Measurements from ENCODE around the gene GLB1L3. TPM values are rescaled to one million over a fixed set of nuclear protein-coding genes. Genes with fewer than 3 reads are reported as not detected.

Gene GLB1L3
- total RNA-seq, 1 experiment from 2014 or later: 0.17 TPM

- peaks cover 6% of the 10 kb centered on the region for H3K4me1 ChIP-seq (ENCODE audit: insufficient read depth, low read length, poor library complexity, severe bottlenecking)
- no peaks in the 10 kb centered on the region for H3K9me3 ChIP-seq (ENCODE audit: low read depth, low read length, poor library complexity, severe bottlenecking)
- POLR2A ChIA-PET (ENCODE audit: low non-redundant PET): no interaction called here
- intact Hi-C loops (cut with micrococcal nuclease; ENCODE audit: unreplicated experiment): no loop called here
- no peaks in the 10 kb centered on the region for H3K27me3 ChIP-seq (replicated peaks; ENCODE audit: insufficient read depth, low read depth, low read length, poor library complexity)
- CTCF ChIA-PET: no interaction called here
- H3K36me3 ChIP-seq (ENCODE audit: insufficient read depth, low read length, poor library complexity, severe bottlenecking): peaks cover 48% of the 10 kb centered on the region
- no peak for TF ChIP-seq CTCF (conservative IDR thresholded peaks at IDR 0.05; ENCODE audit: low read depth, low read length)
- no peak for TF ChIP-seq EZH2 (IDR thresholded peaks at IDR 0.05; ENCODE audit: borderline replicate concordance, low read depth, low read length, poor library complexity, severe bottlenecking)
- BruUV-seq (replicated peaks): no TSS peak
- no peak overlapping the region for H3K27ac ChIP-seq (ENCODE audit: low read depth, low read length, poor library complexity, severe bottlenecking)
- no peak overlapping the region for H3K4me3 ChIP-seq (ENCODE audit: low read depth, low read length, poor library complexity, severe bottlenecking)
- no peak for DNase-seq (ENCODE audit: low spot score)
Observed at GRCh38 chr11:134248910-134249480, 27.2 kb upstream of the GLB1L3 start.

DNA sequence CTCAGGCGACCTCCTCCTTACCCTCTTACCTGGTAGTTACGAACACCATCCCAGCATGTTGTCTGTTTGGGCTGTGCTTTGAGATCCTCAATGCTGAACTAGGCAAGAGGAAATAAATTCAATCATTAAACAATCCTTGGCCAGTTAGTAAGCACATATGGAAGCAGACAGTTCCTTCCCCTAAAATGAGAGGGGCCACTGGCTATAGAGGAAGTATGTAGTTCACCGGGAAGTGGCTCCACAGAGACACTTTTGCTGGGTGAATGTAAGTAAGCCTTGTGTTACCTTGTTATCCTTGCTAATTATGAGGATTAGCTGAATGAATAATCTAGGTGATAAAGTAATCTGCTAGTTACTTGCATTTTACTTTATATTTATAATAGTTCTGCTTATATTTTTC, 25.9 kb upstream of the GLB1L3 start:
- H3K27ac ChIP-seq (ENCODE audit: low read depth, low read length, poor library complexity, severe bottlenecking): no peak overlapping the region
- DNase-seq (ENCODE audit: low spot score): no peak
- H3K36me3 ChIP-seq (ENCODE audit: insufficient read depth, low read length, poor library complexity, severe bottlenecking): peaks cover 39% of the 10 kb centered on the region
- no peaks in the 10 kb centered on the region for H3K27me3 ChIP-seq (replicated peaks; ENCODE audit: insufficient read depth, low read depth, low read length, poor library complexity)
- intact Hi-C loops (cut with micrococcal nuclease; ENCODE audit: unreplicated experiment): no loop called here
- BruUV-seq (replicated peaks): no TSS peak
- TF ChIP-seq EZH2 (IDR thresholded peaks at IDR 0.05; ENCODE audit: borderline replicate concordance, low read depth, low read length, poor library complexity, severe bottlenecking) (no peak), CTCF (conservative IDR thresholded peaks at IDR 0.05; ENCODE audit: low read depth, low read length) (no peak)
- ChIA-PET POLR2A (ENCODE audit: low non-redundant PET) (no interaction called here), CTCF (no interaction called here)
- H3K4me1 ChIP-seq (ENCODE audit: insufficient read depth, low read length, poor library complexity, severe bottlenecking): peaks cover 10% of the 10 kb centered on the region
- no peak overlapping the region for H3K4me3 ChIP-seq (ENCODE audit: low read depth, low read length, poor library complexity, severe bottlenecking)
- no peaks in the 10 kb centered on the region for H3K9me3 ChIP-seq (ENCODE audit: low read depth, low read length, poor library complexity, severe bottlenecking)

- Histone ChIP-seq H3K9me3 (ENCODE audit: low read depth, low read length, poor library complexity, severe bottlenecking) (no peaks in the 10 kb centered on the region), H3K27ac (ENCODE audit: low read depth, low read length, poor library complexity, severe bottlenecking) (no peak overlapping the region), H3K36me3 (ENCODE audit: insufficient read depth, low read length, poor library complexity, severe bottlenecking) (peaks cover 39% of the 10 kb centered on the region), H3K27me3 (replicated peaks; ENCODE audit: insufficient read depth, low read depth, low read length, poor library complexity) (no peaks in the 10 kb centered on the region), H3K4me3 (ENCODE audit: low read depth, low read length, poor library complexity, severe bottlenecking) (no peak overlapping the region), H3K4me1 (ENCODE audit: insufficient read depth, low read length, poor library complexity, severe bottlenecking) (peaks cover 10% of the 10 kb centered on the region)
- no peak for TF ChIP-seq EZH2 (IDR thresholded peaks at IDR 0.05; ENCODE audit: borderline replicate concordance, low read depth, low read length, poor library complexity, severe bottlenecking)
- no peak for TF ChIP-seq CTCF (conservative IDR thresholded peaks at IDR 0.05; ENCODE audit: low read depth, low read length)
- no peak for DNase-seq (ENCODE audit: low spot score)
- no TSS peak for BruUV-seq (replicated peaks)
- CTCF ChIA-PET: no interaction called here
- POLR2A ChIA-PET (ENCODE audit: low non-redundant PET): no interaction called here
- intact Hi-C loops (cut with micrococcal nuclease; ENCODE audit: unreplicated experiment): no loop called here
Observed at GRCh38 chr11:134250675-134251074, 25.5 kb upstream of the GLB1L3 start.
